Astrocyte (in vitro differentiated cells and primary cell): Measurements from ENCODE around the gene PINLYP.

Experiments used
- EZH2 ChIP-seq: IDR thresholded peaks from 2 replicates; pipeline ENCODE4 v1.6.1; 2012; ENCODE audit warnings: mild to moderate bottlenecking, low read length, inconsistent platforms; ENCODE audit not compliant: insufficient read depth
- TF ChIP-seq, protein P1 (sequence below): IDR thresholded peaks from 2 replicates; pipeline ENCODE4 v1.5.1; 2011; ENCODE audit warnings: low read depth, mild to moderate bottlenecking, inconsistent platforms, low read length, moderate library complexity; ENCODE audit not compliant: insufficient read depth

GRCh38 chr19:43631491-43631890, 55.9 kb downstream of the PINLYP start:
- TF ChIP-seq, protein P1, sequence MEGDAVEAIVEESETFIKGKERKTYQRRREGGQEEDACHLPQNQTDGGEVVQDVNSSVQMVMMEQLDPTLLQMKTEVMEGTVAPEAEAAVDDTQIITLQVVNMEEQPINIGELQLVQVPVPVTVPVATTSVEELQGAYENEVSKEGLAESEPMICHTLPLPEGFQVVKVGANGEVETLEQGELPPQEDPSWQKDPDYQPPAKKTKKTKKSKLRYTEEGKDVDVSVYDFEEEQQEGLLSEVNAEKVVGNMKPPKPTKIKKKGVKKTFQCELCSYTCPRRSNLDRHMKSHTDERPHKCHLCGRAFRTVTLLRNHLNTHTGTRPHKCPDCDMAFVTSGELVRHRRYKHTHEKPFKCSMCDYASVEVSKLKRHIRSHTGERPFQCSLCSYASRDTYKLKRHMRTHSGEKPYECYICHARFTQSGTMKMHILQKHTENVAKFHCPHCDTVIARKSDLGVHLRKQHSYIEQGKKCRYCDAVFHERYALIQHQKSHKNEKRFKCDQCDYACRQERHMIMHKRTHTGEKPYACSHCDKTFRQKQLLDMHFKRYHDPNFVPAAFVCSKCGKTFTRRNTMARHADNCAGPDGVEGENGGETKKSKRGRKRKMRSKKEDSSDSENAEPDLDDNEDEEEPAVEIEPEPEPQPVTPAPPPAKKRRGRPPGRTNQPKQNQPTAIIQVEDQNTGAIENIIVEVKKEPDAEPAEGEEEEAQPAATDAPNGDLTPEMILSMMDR = no peak
- no peak for TF ChIP-seq EZH2
